Measurements from ENCODE around the gene GPD1L. TPM values are rescaled to one million over a fixed set of nuclear protein-coding genes. Genes with fewer than 3 reads are reported as not detected.

GPD1L gene
- total RNA-seq, 1 donor = 10.1 TPM

GRCh38 chr3:32082721-32083120, 23.7 kb upstream of the GPD1L start:
- no peak for TF ChIP-seq CTCF (IDR thresholded peaks at IDR 0.05; ENCODE audit: extremely low read depth, low read depth, low read length)
- Histone ChIP-seq H3K4me3 (ENCODE audit: insufficient read depth, low read length) (no peak overlapping the region), H3K4me2 (ENCODE audit: insufficient read depth, low read length) (peak overlapping the region; percentile 10), H3K27me3 (ENCODE audit: insufficient read depth, low read length) (no peaks in the 10 kb centered on the region), H3K4me1 (ENCODE audit: insufficient read depth, low read length) (peaks cover 4% of the 10 kb centered on the region), H3K27ac (ENCODE audit: low read depth, low read length) (no peak overlapping the region), H4K20me1 (ENCODE audit: insufficient read depth, low read length) (no peaks in the 10 kb centered on the region), H3K79me2 (ENCODE audit: insufficient read depth, low read length) (no peaks in the 10 kb centered on the region), H2AFZ (ENCODE audit: low read length) (peak overlapping the region; percentile 32), H3K9me3 (ENCODE audit: low read depth, low read length) (no peaks in the 10 kb centered on the region), H3K36me3 (ENCODE audit: insufficient read depth, low read length) (no peaks in the 10 kb centered on the region)
- no peak for DNase-seq (ENCODE audit: insufficient read length, low spot score, missing footprints)

- Histone ChIP-seq H3K36me3 (ENCODE audit: insufficient read depth, low read length) (no peaks in the 10 kb centered on the region), H3K4me2 (ENCODE audit: insufficient read depth, low read length) (no peak overlapping the region), H3K27ac (ENCODE audit: low read depth, low read length) (no peak overlapping the region), H3K79me2 (ENCODE audit: insufficient read depth, low read length) (no peaks in the 10 kb centered on the region), H3K27me3 (ENCODE audit: insufficient read depth, low read length) (no peaks in the 10 kb centered on the region), H3K9me3 (ENCODE audit: low read depth, low read length) (no peaks in the 10 kb centered on the region), H3K4me1 (ENCODE audit: insufficient read depth, low read length) (peaks cover 4% of the 10 kb centered on the region), H2AFZ (ENCODE audit: low read length) (no peak overlapping the region), H3K4me3 (ENCODE audit: insufficient read depth, low read length) (no peak overlapping the region), H4K20me1 (ENCODE audit: insufficient read depth, low read length) (no peaks in the 10 kb centered on the region)
- DNase-seq (ENCODE audit: insufficient read length, low spot score, missing footprints) = no peak
- no peak for TF ChIP-seq CTCF (IDR thresholded peaks at IDR 0.05; ENCODE audit: extremely low read depth, low read depth, low read length)
These were observed 22.6 kb upstream of the GPD1L start for GRCh38 chr3:32083702-32084270.

GRCh38 chr3:32084870-32085269, 21.6 kb upstream of the GPD1L start:
- Histone ChIP-seq H4K20me1 (ENCODE audit: insufficient read depth, low read length) (no peaks in the 10 kb centered on the region), H3K36me3 (ENCODE audit: insufficient read depth, low read length) (no peaks in the 10 kb centered on the region), H3K27ac (ENCODE audit: low read depth, low read length) (no peak overlapping the region), H3K79me2 (ENCODE audit: insufficient read depth, low read length) (no peaks in the 10 kb centered on the region), H3K27me3 (ENCODE audit: insufficient read depth, low read length) (no peaks in the 10 kb centered on the region), H3K4me1 (ENCODE audit: insufficient read depth, low read length) (peaks cover 4% of the 10 kb centered on the region), H2AFZ (ENCODE audit: low read length) (no peak overlapping the region), H3K4me2 (ENCODE audit: insufficient read depth, low read length) (no peak overlapping the region), H3K4me3 (ENCODE audit: insufficient read depth, low read length) (no peak overlapping the region), H3K9me3 (ENCODE audit: low read depth, low read length) (no peaks in the 10 kb centered on the region)
- no peak for DNase-seq (ENCODE audit: insufficient read length, low spot score, missing footprints)
- no peak for TF ChIP-seq CTCF (IDR thresholded peaks at IDR 0.05; ENCODE audit: extremely low read depth, low read depth, low read length)

GRCh38 chr3:32086464-32086863, 20.0 kb upstream of the GPD1L start:
- Histone ChIP-seq H3K27me3 (ENCODE audit: insufficient read depth, low read length) (peaks cover 3% of the 10 kb centered on the region), H3K27ac (ENCODE audit: low read depth, low read length) (no peak overlapping the region), H4K20me1 (ENCODE audit: insufficient read depth, low read length) (no peaks in the 10 kb centered on the region), H2AFZ (ENCODE audit: low read length) (no peak overlapping the region), H3K4me3 (ENCODE audit: insufficient read depth, low read length) (no peak overlapping the region), H3K9me3 (ENCODE audit: low read depth, low read length) (no peaks in the 10 kb centered on the region), H3K4me1 (ENCODE audit: insufficient read depth, low read length) (peaks cover 4% of the 10 kb centered on the region), H3K79me2 (ENCODE audit: insufficient read depth, low read length) (no peaks in the 10 kb centered on the region), H3K36me3 (ENCODE audit: insufficient read depth, low read length) (no peaks in the 10 kb centered on the region), H3K4me2 (ENCODE audit: insufficient read depth, low read length) (no peak overlapping the region)
- no peak for DNase-seq (ENCODE audit: insufficient read length, low spot score, missing footprints)
- no peak for TF ChIP-seq CTCF (IDR thresholded peaks at IDR 0.05; ENCODE audit: extremely low read depth, low read depth, low read length)
